ACC112 (cell line): Measurements from ENCODE around the gene DNTT.

ENCODE experiments used
- H2AFZ ChIP-seq: fragments of 200-600 bp; sonication (generic); one replicate; pipeline ENCODE4 v1.6.0; 2017; ENCODE audit warnings: antibody characterized with exemption, low read length; ENCODE audit not compliant: unreplicated experiment
- H3K27ac ChIP-seq: fragments of 200-600 bp; sonication (generic); 2 replicates; pipeline ENCODE4 v1.5.1; 2014; ENCODE audit warnings: low read depth, mild to moderate bottlenecking, antibody characterized with exemption, low read length, moderate library complexity
- H3K27me3 ChIP-seq: fragments of 200-600 bp; sonication (generic); 2 replicates; pipeline ENCODE4 v1.6.1; 2014; ENCODE audit warnings: mild to moderate bottlenecking, antibody characterized with exemption, low read length, moderate library complexity, mixed read lengths; ENCODE audit not compliant: insufficient read depth
- H3K36me3 ChIP-seq: fragments of 200-600 bp; sonication (generic); 2 replicates; pipeline ENCODE4 v1.6.1; 2016; ENCODE audit warnings: mild to moderate bottlenecking, antibody characterized with exemption, low read length, moderate library complexity, mixed read lengths; ENCODE audit not compliant: insufficient read depth
- H3K4me1 ChIP-seq: fragments of 200-600 bp; sonication (generic); one replicate; pipeline ENCODE4 v1.6.1; 2016; ENCODE audit warnings: low read length, mixed read lengths; ENCODE audit not compliant: insufficient read depth, unreplicated experiment, control insufficient read depth
- H3K4me3 ChIP-seq: fragments of 200-600 bp; sonication (generic); 2 replicates; pipeline ENCODE4 v1.5.1; 2014; ENCODE audit warnings: mild to moderate bottlenecking, low read depth, low read length
- H3K79me2 ChIP-seq: fragments of 200-600 bp; sonication (generic); one replicate; pipeline ENCODE4 v1.6.0; 2016; ENCODE audit warnings: low read length; ENCODE audit not compliant: control insufficient read depth, unreplicated experiment, insufficient read depth

DNTT gene

GRCh38 chr10:96266118-96266770 lies 38.0 kb upstream of the DNTT start:
- H3K27me3 ChIP-seq: peaks cover 15% of the 10 kb centered on the region
- H3K36me3 ChIP-seq: no peaks in the 10 kb centered on the region
- H2AFZ ChIP-seq: no peak overlapping the region
- no peak overlapping the region for H3K4me3 ChIP-seq
- H3K27ac ChIP-seq: no peak overlapping the region
- H3K4me1 ChIP-seq: peaks cover 4% of the 10 kb centered on the region
- H3K79me2 ChIP-seq: no peaks in the 10 kb centered on the region

DNA sequence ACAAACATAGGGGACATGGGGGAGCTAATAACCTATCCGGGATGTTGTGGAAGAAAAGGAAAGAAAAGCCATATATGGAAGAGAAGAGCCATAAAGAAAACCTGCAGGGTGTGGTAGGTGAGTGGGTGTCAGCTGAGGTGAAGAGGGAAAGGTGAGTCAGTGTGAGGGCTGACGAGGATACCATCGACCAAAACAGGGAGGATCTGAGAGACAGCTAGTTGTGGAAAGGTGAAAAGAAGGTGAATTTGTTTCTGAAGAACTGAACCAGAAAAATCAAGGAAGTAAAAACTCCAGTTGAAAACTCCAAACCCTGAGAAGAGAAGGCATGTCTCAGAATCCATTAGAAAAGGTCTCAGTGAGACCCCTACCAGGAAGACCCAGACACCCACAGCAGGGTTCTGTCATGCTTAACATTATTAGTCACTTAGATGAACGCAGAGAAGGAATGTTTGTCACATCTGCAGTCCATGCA lies 37.0 kb upstream of the DNTT start:
- Histone ChIP-seq H2AFZ (no peak overlapping the region), H3K27me3 (peaks cover 21% of the 10 kb centered on the region), H3K79me2 (no peaks in the 10 kb centered on the region), H3K4me3 (no peak overlapping the region), H3K27ac (no peak overlapping the region), H3K36me3 (no peaks in the 10 kb centered on the region), H3K4me1 (peaks cover 5% of the 10 kb centered on the region)

- no peak overlapping the region for H3K4me3 ChIP-seq
- peaks cover 23% of the 10 kb centered on the region for H3K27me3 ChIP-seq
- peaks cover 5% of the 10 kb centered on the region for H3K4me1 ChIP-seq
- no peak overlapping the region for H2AFZ ChIP-seq
- no peak overlapping the region for H3K27ac ChIP-seq
- H3K79me2 ChIP-seq: no peaks in the 10 kb centered on the region
- no peaks in the 10 kb centered on the region for H3K36me3 ChIP-seq
Measured at GRCh38 chr10:96268341-96268909, 35.8 kb upstream of the DNTT start.

GRCh38 chr10:96269438-96270300 lies 34.6 kb upstream of the DNTT start:
- Histone ChIP-seq H3K27me3 (peaks cover 23% of the 10 kb centered on the region), H3K4me1 (peaks cover 5% of the 10 kb centered on the region), H2AFZ (no peak overlapping the region), H3K36me3 (no peaks in the 10 kb centered on the region), H3K79me2 (no peaks in the 10 kb centered on the region), H3K4me3 (no peak overlapping the region), H3K27ac (no peak overlapping the region)

- H3K79me2 ChIP-seq: no peaks in the 10 kb centered on the region
- H3K27me3 ChIP-seq: peaks cover 23% of the 10 kb centered on the region
- peaks cover 5% of the 10 kb centered on the region for H3K4me1 ChIP-seq
- H2AFZ ChIP-seq: no peak overlapping the region
- no peak overlapping the region for H3K4me3 ChIP-seq
- no peak overlapping the region for H3K27ac ChIP-seq
- no peaks in the 10 kb centered on the region for H3K36me3 ChIP-seq
Measured at GRCh38 chr10:96270571-96270970, 33.7 kb upstream of the DNTT start.

DNA sequence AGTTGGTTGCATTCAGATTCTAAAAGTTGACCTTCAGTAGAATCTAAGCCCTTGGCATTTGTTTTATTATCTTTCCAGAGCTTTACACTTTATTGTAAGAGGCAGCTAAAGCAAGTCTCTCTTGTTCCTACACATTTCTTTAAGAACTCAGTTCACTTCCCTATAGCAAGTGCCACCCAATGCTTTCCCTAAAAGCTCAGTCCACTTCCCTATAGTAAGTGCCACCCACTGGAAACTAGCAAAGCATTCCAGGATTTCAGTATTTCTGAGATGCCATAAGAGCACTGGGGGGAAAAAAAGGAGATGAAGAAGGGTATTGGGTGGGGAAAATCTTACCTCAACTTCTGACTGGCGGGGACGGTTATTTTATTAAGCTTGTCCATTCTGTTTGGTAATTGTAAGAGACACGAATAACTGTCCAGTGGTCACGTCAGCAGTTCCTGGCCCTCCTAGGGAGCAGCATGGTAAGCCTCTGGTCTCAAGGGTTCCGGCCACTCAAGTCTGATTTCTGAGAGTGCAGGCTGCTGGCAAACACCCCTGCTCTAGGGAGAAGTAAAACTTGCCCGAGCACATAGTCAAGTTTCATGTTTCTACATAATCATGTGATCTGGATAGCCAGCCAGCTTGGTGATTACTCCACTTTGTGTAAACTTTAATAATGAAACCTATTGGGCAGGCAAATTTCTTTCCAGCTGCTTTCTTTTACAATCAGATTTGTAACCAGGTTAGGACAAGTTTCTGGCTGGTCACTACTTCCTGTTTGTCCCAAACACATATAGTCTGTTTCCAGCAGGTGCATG lies 33.0 kb upstream of the DNTT start, which contains the start of gene BLNK:
Gene BLNK (minus strand): TSS at position 554 of the 800 bp plus-strand sequence. CDS start 171 bp downstream, at position 383.
- Histone ChIP-seq H3K79me2 (no peaks in the 10 kb centered on the region), H2AFZ (no peak within 1 kb of the TSS), H3K27ac (no peak within 1 kb of the TSS), H3K27me3 (peaks cover 23% of the 10 kb centered on the region), H3K4me1 (peaks cover 9% of the 10 kb centered on the region), H3K4me3 (no peak within 1 kb of the TSS), H3K36me3 (no peaks in the 10 kb centered on the region)

DNA sequence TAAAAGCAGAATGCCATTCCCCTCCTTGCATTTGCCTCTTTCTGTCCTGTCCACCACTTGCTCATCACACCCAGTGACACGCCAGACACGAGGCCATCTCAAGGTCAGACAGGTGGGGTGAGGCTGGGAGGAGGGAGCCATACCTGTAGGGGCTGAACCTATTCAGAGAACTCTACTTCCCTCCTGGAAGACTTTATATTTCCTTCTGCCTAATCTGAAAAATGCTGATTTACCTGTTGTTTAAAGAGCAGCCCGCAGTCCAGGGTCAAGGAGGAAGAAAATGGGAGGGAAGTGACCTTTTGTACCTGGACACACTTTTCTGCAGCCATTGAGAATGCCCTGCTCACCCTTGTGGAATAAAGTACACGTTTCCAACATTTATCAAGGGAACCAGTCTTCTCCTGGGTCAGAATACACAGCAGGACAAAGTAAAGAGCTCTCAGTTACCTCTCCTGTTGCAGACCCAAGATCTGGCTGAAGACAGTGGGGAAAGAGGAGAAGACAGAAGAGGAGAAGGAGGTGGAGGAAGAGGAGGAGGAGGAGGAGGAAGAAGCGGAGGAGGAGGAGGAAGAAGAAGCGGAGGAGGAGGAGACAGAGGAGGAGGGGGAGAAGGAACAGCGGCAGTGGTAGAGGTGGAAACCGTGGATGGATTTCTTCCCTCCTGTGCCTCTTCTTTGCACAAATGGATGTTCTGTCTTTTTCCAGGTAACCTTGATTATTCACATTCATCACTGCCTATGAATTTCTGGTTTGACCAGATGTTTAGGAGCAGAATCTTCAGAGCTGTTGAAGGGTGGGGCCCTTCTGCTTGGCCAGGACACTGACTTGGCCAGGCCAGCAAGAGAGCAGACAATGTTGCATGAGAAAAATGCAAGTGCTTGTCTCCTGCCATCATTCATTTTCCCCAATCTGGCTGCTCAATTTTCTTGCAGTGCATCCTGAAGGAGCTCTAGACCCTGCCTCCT lies 31.6 kb upstream of the DNTT start:
- Histone ChIP-seq H3K27me3 (peaks cover 23% of the 10 kb centered on the region), H3K4me1 (peaks cover 11% of the 10 kb centered on the region), H3K27ac (no peak overlapping the region), H2AFZ (no peak overlapping the region), H3K79me2 (no peaks in the 10 kb centered on the region), H3K4me3 (no peak overlapping the region), H3K36me3 (no peaks in the 10 kb centered on the region)

GRCh38 chr10:96275685-96276418 lies 28.4 kb upstream of the DNTT start:
- Histone ChIP-seq H3K27ac (no peak overlapping the region), H3K79me2 (no peaks in the 10 kb centered on the region), H3K4me1 (peaks cover 11% of the 10 kb centered on the region), H3K4me3 (no peak overlapping the region), H2AFZ (no peak overlapping the region), H3K36me3 (no peaks in the 10 kb centered on the region), H3K27me3 (peaks cover 8% of the 10 kb centered on the region; the same call in 1 of the 2 replicates)

GRCh38 chr10:96276426-96276825 lies 27.8 kb upstream of the DNTT start:
- Histone ChIP-seq H3K4me1 (peaks cover 6% of the 10 kb centered on the region), H3K27me3 (peaks cover 8% of the 10 kb centered on the region; the same call in 1 of the 2 replicates), H3K79me2 (no peaks in the 10 kb centered on the region), H3K4me3 (no peak overlapping the region), H2AFZ (no peak overlapping the region), H3K27ac (no peak overlapping the region), H3K36me3 (no peaks in the 10 kb centered on the region)
